Measurements from ENCODE around the gene SEC14L5.
"Not testable (repeated sequence)": the region's sequence is repeated elsewhere in the genome, so short reads cannot be mapped to it uniquely, and the experiment has no call there.

SEC14L5 gene

GRCh38 chr16:4931381-4931780, 26.7 kb upstream of the SEC14L5 start:
- no peak for DNase-seq

GRCh38 chr16:4933433-4933832, 24.7 kb upstream of the SEC14L5 start:
- no peak for DNase-seq

- no peak for DNase-seq
Observed at GRCh38 chr16:4933871-4934395, 24.2 kb upstream of the SEC14L5 start.

GRCh38 chr16:4934591-4934990, 23.5 kb upstream of the SEC14L5 start:
- DNase-seq, result no peak

GRCh38 chr16:4935241-4935855, 22.8 kb upstream of the SEC14L5 start:
- DNase-seq, result no peak

- no peak for DNase-seq
Observed at GRCh38 chr16:4936181-4936990, 21.7 kb upstream of the SEC14L5 start.

- DNase-seq, result peak; percentile 29
Observed at GRCh38 chr16:4936991-4937781, 20.9 kb upstream of the SEC14L5 start, which contains the start of gene PPL. TSS of gene PPL (minus strand) at chr16:4937148. CDS start at chr16:4937045, 103 bp downstream.

- DNase-seq, result no peak
Observed at GRCh38 chr16:4937782-4938682, 20.1 kb upstream of the SEC14L5 start.

- no peak for DNase-seq
Observed at GRCh38 chr16:4938683-4939030, 19.5 kb upstream of the SEC14L5 start.

- DNase-seq, result no peak
Observed at GRCh38 chr16:4940719-4941118, 17.4 kb upstream of the SEC14L5 start.

- DNase-seq, result no peak
Observed at GRCh38 chr16:4942481-4942880, 15.6 kb upstream of the SEC14L5 start.

- peak; percentile 64 for DNase-seq
Observed at GRCh38 chr16:4944333-4945281, 13.5 kb upstream of the SEC14L5 start.

- no peak for DNase-seq
Observed at GRCh38 chr16:4945560-4946502, 12.3 kb upstream of the SEC14L5 start.

GRCh38 chr16:4946917-4947316, 11.2 kb upstream of the SEC14L5 start:
- DNase-seq, result no peak

GRCh38 chr16:4947722-4948503, 10.2 kb upstream of the SEC14L5 start:
- DNase-seq, result peak; percentile 49

GRCh38 chr16:4948903-4949766, 9.0 kb upstream of the SEC14L5 start:
- DNase-seq, result no peak

GRCh38 chr16:4949986-4950385, 8.1 kb upstream of the SEC14L5 start:
- no peak for DNase-seq

GRCh38 chr16:4951583-4951982, 6.5 kb upstream of the SEC14L5 start:
- not testable (repeated sequence) for DNase-seq
